ENCODE measurements around the gene D2HGDH.

DNA sequence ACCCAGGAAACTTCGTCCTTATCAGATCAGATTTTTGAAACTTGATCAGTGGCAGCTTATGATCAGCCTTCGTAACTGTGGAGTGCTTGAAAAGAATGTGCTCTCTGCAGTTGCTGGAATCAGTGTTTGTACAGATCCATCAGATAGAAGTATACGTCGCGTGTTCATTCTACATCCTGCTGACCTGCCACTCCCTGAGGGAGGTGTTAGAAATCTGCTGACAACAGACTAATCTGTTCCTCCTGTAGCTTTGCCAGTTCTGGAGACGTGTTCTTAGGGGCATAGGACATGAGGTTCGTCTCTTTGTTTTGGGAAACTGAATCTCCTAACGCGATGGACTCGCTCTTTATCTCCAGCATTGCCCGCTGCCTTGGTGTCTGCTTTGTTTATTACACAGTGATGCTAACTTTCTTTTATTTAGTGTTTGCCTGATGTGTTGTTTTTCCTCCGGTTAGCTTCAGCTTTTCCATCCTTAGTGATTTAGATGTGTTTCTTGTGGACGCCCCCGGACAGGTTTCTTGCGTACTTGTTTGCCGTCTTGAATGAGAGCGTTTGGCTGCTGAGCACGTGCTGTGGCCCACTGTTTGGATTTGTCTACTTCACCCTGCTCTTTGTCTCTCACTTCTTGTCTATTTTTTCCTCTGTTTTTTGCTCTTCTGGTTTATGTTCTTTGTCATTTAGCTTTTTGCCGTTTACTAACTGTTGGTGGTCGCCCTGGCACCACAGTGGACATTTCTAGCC, 24.8 kb downstream of the D2HGDH start:
- no peak for TF ChIP-seq FOXK2 (IDR thresholded peaks at IDR 0.05)
- TF ChIP-seq SIN3A (IDR thresholded peaks at IDR 0.05; ENCODE audit: low read depth, low read length), result no peak
- TF ChIP-seq, protein P1, sequence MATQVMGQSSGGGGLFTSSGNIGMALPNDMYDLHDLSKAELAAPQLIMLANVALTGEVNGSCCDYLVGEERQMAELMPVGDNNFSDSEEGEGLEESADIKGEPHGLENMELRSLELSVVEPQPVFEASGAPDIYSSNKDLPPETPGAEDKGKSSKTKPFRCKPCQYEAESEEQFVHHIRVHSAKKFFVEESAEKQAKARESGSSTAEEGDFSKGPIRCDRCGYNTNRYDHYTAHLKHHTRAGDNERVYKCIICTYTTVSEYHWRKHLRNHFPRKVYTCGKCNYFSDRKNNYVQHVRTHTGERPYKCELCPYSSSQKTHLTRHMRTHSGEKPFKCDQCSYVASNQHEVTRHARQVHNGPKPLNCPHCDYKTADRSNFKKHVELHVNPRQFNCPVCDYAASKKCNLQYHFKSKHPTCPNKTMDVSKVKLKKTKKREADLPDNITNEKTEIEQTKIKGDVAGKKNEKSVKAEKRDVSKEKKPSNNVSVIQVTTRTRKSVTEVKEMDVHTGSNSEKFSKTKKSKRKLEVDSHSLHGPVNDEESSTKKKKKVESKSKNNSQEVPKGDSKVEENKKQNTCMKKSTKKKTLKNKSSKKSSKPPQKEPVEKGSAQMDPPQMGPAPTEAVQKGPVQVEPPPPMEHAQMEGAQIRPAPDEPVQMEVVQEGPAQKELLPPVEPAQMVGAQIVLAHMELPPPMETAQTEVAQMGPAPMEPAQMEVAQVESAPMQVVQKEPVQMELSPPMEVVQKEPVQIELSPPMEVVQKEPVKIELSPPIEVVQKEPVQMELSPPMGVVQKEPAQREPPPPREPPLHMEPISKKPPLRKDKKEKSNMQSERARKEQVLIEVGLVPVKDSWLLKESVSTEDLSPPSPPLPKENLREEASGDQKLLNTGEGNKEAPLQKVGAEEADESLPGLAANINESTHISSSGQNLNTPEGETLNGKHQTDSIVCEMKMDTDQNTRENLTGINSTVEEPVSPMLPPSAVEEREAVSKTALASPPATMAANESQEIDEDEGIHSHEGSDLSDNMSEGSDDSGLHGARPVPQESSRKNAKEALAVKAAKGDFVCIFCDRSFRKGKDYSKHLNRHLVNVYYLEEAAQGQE (IDR thresholded peaks at IDR 0.05; ENCODE audit: low read depth, low read length), result no peak
- TF ChIP-seq ZBTB33 (IDR thresholded peaks at IDR 0.05), result no peak
- TF ChIP-seq, protein P2, sequence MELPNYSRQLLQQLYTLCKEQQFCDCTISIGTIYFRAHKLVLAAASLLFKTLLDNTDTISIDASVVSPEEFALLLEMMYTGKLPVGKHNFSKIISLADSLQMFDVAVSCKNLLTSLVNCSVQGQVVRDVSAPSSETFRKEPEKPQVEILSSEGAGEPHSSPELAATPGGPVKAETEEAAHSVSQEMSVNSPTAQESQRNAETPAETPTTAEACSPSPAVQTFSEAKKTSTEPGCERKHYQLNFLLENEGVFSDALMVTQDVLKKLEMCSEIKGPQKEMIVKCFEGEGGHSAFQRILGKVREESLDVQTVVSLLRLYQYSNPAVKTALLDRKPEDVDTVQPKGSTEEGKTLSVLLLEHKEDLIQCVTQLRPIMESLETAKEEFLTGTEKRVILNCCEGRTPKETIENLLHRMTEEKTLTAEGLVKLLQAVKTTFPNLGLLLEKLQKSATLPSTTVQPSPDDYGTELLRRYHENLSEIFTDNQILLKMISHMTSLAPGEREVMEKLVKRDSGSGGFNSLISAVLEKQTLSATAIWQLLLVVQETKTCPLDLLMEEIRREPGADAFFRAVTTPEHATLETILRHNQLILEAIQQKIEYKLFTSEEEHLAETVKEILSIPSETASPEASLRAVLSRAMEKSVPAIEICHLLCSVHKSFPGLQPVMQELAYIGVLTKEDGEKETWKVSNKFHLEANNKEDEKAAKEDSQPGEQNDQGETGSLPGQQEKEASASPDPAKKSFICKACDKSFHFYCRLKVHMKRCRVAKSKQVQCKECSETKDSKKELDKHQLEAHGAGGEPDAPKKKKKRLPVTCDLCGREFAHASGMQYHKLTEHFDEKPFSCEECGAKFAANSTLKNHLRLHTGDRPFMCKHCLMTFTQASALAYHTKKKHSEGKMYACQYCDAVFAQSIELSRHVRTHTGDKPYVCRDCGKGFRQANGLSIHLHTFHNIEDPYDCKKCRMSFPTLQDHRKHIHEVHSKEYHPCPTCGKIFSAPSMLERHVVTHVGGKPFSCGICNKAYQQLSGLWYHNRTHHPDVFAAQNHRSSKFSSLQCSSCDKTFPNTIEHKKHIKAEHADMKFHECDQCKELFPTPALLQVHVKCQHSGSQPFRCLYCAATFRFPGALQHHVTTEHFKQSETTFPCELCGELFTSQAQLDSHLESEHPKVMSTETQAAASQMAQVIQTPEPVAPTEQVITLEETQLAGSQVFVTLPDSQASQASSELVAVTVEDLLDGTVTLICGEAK (IDR thresholded peaks at IDR 0.05; ENCODE audit: borderline replicate concordance), result no peak
- TF ChIP-seq CEBPZ (IDR thresholded peaks at IDR 0.05; ENCODE audit: low read depth, low read length), result no peak
